Adrenal gland (tissue), 12 donors: ENCODE results near the gene C20orf202. TPM values are rescaled to one million over a fixed set of nuclear protein-coding genes. Genes with fewer than 3 reads are reported as not detected.
"Not testable (repeated sequence)": the region's sequence is repeated elsewhere in the genome, so short reads cannot be mapped to it uniquely, and the experiment has no call there.

Experiments
- DNase-seq, 7 donors: peaks; one replicate each; pipeline ENCODE4 v3.0.0-alpha.2; 2019 to 2020
- H3K27ac ChIP-seq, 5 donors: fragments of 200-600 bp; sonication (generic) in 4 of 5; 1 replicate in 3 of 5; 2 replicates in 2 of 5; pipeline versions ENCODE4 v1.5.1 to v1.8.0; 2016 to 2020; ENCODE audit warnings: mild to moderate bottlenecking in 1 of 5
- H3K27me3 ChIP-seq: fragments of 200-600 bp; 2 replicates; pipeline ENCODE4 v1.8.0; 2021
- H3K36me3 ChIP-seq, 2 donors: fragments of 200-600 bp; replicated peaks in 1 of 2; 1 replicate in 1 of 2; 2 replicates in 1 of 2; pipeline versions ENCODE4 v1.5.1 to v1.8.0; 2018 to 2022
- H3K4me1 ChIP-seq, 2 donors: fragments of 200-600 bp; replicated peaks in 1 of 2; 1 replicate in 1 of 2; 2 replicates in 1 of 2; pipeline versions ENCODE4 v1.5.1 to v1.8.0; 2018 to 2021
- H3K4me3 ChIP-seq, 4 donors: fragments of 200-600 bp; sonication (generic) in 3 of 4; one replicate each; pipeline ENCODE4 v1.5.1; 2016 to 2018
- H3K9me3 ChIP-seq, 3 donors: fragments of 200-600 bp; sonication (generic) in 1 of 3; replicated peaks in 1 of 3; 1 replicate in 2 of 3; 2 replicates in 1 of 3; pipeline versions ENCODE4 v1.5.1 to v1.8.0; 2016 to 2021
- CTCF ChIP-seq, 6 experiments: fragments of 450-650 bp in 4 of 6; fragments of 200-600 bp in 2 of 6; sonication (generic) in 1 of 6; IDR thresholded peaks; 1 replicate in 5 of 6; 2 replicates in 1 of 6; pipeline versions ENCODE4 v1.5.1 to v1.8.0; 2016 to 2021; ENCODE audit warnings: antibody characterized with exemption in 6 of 6, mild to moderate bottlenecking in 2 of 6, moderate library complexity in 1 of 6
- POLR2A ChIP-seq, 2 donors: fragments of 450-650 bp; IDR thresholded peaks; one replicate each; pipeline ENCODE4 v1.6.1; 2017; ENCODE audit warnings: antibody characterized with exemption in 2 of 2, mild to moderate bottlenecking in 2 of 2, moderate library complexity in 1 of 2
- WGBS, 4 donors: extraction: QIAGEN DNeasy Blood & Tissue Kit in 2 of 4; methylation state at CpG; one replicate each; pipeline versions ENCODE4 v1.1.5 to v1.1.7; 2013 to 2017; 5-methylcytosine and 5-hydroxymethylcytosine counted together
- intact Hi-C, 2 donors: fragments of 100-400 bp; cut with DNase I; formaldehyde crosslinking; loops; one replicate each; pipeline versions ENCODE4 v1.14.1 to v1.15.0; 2022 to 2023
- polyA plus RNA-seq, 3 donors: library from polyadenylated mRNA; stranded (reverse); fragments of 200-250 nt in 2 of 3; fragments of 350-450 nt in 1 of 3; fragmentation: Illumina TruSeq in 1 of 3; extraction: RNeasy Lipid Tissue Mini Kit (QIAGEN cat#74804) in 1 of 3; gene quantifications; one replicate each; pipeline ENCODE4 v1.2.3, GENCODE V29; 2013 to 2014
- total RNA-seq, 9 donors: library from RNA; depleted of rRNA in 4 of 9; stranded (reverse); fragments of >200 nt in 4 of 9; fragments of 120-200 nt in 1 of 9; fragmentation: NEBNext Ultra II Directional in 1 of 9; extraction: Animal tissue kit (Norgen Biotek cat#: 25700) in 1 of 9; gene quantifications; one replicate each; pipeline versions ENCODE4 v1.1.0 to v1.2.4, GENCODE V29; 2013 to 2023
- donor health status: healthy with polysubstance abuse.
- donor health status: Bipolar disorder and iron deficiency.
- donor health status: DM: yes; HTN: yes; CAD: no.
- donor health status: DM: no; HTN: no; CAD: no.
- donor health status: DM: no; HTN: no; CAD: no.
- donor health status: DM: yes; HTN: yes; CAD: no.

C20orf202 gene
- total and polyA plus RNA-seq, 12 donors = 0.17 to 0.95 (median 0.36) TPM; not detected in 3

GRCh38 chr20:1242530-1242929, 39.3 kb downstream of the C20orf202 start:
- H3K27me3 ChIP-seq = no peaks in the 10 kb centered on the region
- TF ChIP-seq CTCF (IDR thresholded peaks at IDR 0.05) (no peak), POLR2A (IDR thresholded peaks at IDR 0.05) (no peak)

GRCh38 chr20:1245578-1245977, 42.3 kb downstream of the C20orf202 start:
- H3K9me3 ChIP-seq = no peaks in the 10 kb centered on the region
- no peaks in the 10 kb centered on the region for H3K36me3 ChIP-seq
- 56 to 72% (median 70%) methylated on average over 2 of the region's 2 CpGs for WGBS, 4 donors
- intact Hi-C loops = no loop called here
- no peaks in the 10 kb centered on the region for H3K27me3 ChIP-seq
- DNase-seq = no peak
- H3K27ac ChIP-seq = no peak overlapping the region
- no peak overlapping the region for H3K4me3 ChIP-seq
- H3K4me1 ChIP-seq = no peaks in the 10 kb centered on the region
- no peak for TF ChIP-seq CTCF (IDR thresholded peaks at IDR 0.05)
- TF ChIP-seq POLR2A (IDR thresholded peaks at IDR 0.05) = no peak

More at GRCh38 chr20:1242530-1242929, 39.3 kb downstream of the C20orf202 start:
- H3K4me3 ChIP-seq = no peak overlapping the region
- no peaks in the 10 kb centered on the region for H3K9me3 ChIP-seq
- WGBS, 4 donors = 49 to 61% (median 54%) methylated on average over 2 of the region's 2 CpGs
- no peak overlapping the region for H3K27ac ChIP-seq
- no peaks in the 10 kb centered on the region for H3K36me3 ChIP-seq
- H3K4me1 ChIP-seq = no peaks in the 10 kb centered on the region
- DNase-seq = no peak
- intact Hi-C loops = no loop called here

- TF ChIP-seq CTCF (IDR thresholded peaks at IDR 0.05) (no peak), POLR2A (IDR thresholded peaks at IDR 0.05) (no peak)
- intact Hi-C loops = no loop called here
- Histone ChIP-seq H3K4me3 (no peak overlapping the region), H3K27ac (no peak overlapping the region), H3K27me3 (no peaks in the 10 kb centered on the region), H3K9me3 (no peaks in the 10 kb centered on the region), H3K4me1 (no peaks in the 10 kb centered on the region), H3K36me3 (no peaks in the 10 kb centered on the region)
- DNase-seq = no peak
Measured at GRCh38 chr20:1247689-1248088, 44.4 kb downstream of the C20orf202 start.

- H3K27ac ChIP-seq, intact Hi-C loops, H3K9me3 ChIP-seq, H3K36me3 ChIP-seq, H3K27me3 ChIP-seq, H3K4me1 ChIP-seq, DNase-seq, H3K4me3 ChIP-seq: not testable (repeated sequence)
- 84 to 91% (median 90%) methylated on average over 2 of the region's 2 CpGs for WGBS, 4 donors
Measured at GRCh38 chr20:1250282-1250681, 47.0 kb downstream of the C20orf202 start.

- no peak overlapping the region for H3K27ac ChIP-seq
- no peaks in the 10 kb centered on the region for H3K9me3 ChIP-seq
- no peak for DNase-seq
- peaks cover 12% of the 10 kb centered on the region for H3K27me3 ChIP-seq
- WGBS, 4 donors = 76 to 98% (median 93%) methylated on average over 3 of the region's 3 CpGs
- TF ChIP-seq POLR2A (IDR thresholded peaks at IDR 0.05) (no peak), CTCF (IDR thresholded peaks at IDR 0.05) (no peak)
- no peaks in the 10 kb centered on the region for H3K4me1 ChIP-seq
- H3K36me3 ChIP-seq = no peaks in the 10 kb centered on the region
- intact Hi-C loops = no loop called here
- H3K4me3 ChIP-seq = no peak overlapping the region
Measured at GRCh38 chr20:1252416-1252815, 49.2 kb downstream of the C20orf202 start.
